GM18861 (cell line): Measurements from ENCODE around the gene GDNF.
"Not testable (repeated sequence)": the region's sequence is repeated elsewhere in the genome, so short reads cannot be mapped to it uniquely, and the experiment has no call there.

ENCODE experiments used
- ATAC-seq: cut with Tn5 transposase; IDR thresholded peaks from one replicate; pipeline ENCODE4 v1.9.1; 2021; ENCODE audit not compliant: unreplicated experiment

Gene GDNF, protein sequence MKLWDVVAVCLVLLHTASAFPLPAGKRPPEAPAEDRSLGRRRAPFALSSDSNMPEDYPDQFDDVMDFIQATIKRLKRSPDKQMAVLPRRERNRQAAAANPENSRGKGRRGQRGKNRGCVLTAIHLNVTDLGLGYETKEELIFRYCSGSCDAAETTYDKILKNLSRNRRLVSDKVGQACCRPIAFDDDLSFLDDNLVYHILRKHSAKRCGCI

DNA sequence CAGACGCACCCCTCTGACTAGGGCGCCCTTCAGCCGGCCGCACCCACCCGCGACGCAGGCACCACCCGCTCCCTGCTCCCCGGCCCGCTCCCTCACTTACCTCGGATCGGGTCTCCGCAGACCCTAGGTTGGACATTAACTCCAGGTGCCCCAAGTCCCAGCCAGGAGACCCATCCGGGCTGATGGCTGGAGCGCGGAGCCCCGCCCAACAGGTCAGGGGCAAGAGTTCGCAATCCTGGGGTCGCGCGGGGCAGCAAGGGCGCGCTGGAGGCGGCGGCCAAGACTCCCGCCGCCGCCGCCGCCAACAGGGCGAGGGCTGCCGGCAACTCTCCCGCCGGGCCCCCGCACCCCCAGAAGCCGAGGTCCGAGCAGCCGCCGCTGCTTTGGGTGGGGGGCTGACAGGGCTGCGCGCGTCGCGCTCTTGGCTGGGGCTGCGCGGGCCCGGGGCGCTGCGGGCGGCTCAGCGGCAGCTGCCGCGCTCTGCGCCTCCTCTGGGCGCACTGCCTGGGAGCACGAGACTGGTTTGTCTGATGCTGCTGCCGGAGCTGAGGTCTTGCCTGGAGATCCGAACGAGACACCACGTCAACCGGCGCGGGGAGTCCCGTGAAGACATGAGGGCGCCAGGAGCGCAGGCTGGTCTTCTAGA lies at the start of gene GDNF:
Gene GDNF (minus strand): TSS at position 635 of the 646 bp plus-strand sequence. CDS start 5,245 bp downstream, outside the sequence.
- no peak for ATAC-seq

DNA sequence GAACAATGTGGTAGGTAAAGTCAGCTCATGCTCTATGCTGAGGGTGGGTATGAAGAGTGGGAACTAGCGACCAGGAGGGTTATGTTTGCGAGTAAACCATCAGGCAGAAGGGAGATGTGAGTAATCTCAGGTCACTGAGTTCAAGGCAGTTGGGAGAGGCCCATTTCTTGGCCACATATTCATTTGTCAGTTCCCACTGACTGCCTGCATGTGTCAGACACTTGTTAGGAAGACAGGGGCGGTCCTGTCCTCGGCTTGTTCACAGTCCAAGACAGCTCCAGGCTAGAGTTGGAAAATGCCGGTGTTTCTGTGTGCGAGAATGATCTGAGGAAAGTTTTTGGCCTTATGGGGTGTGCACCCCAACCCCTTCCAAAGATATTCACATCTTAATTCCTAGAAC lies 48.6 kb upstream of the GDNF start:
- ATAC-seq: no peak

DNA sequence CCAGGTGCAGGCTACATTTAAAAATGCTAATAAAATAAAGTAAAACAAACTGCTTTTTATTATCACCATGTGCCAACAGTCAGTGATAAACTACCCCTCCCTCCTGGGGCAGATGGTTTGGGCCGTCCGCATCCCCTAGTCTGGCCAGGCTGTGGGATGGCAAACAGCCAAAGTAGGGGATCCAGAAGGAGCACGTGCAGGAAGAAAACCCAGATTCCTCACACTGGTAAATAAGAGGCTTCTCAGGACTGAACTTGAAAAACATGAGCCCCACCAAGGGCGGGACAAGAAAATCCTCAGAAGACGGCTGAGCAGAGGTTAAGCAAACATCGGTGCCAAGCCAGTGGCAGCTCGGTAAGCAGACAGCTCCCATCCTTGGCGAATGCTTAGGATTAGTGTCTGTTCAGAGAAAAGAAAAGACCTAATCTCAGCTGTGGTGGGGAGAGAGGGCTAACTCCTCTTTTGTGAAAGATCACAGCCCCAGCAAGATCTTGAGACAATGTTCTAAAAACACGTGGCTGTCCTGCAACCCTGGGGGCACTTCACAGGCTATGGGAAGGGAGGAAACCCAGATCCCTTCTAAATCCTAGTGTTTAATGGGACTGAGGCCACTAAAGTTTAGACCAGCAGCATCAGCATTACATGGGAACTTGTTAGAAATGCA lies 46.5 kb upstream of the GDNF start:
- no peak for ATAC-seq

GRCh38 chr5:37882636-37883035 lies 42.8 kb upstream of the GDNF start:
- no peak for ATAC-seq

GRCh38 chr5:37881359-37881758 lies 41.5 kb upstream of the GDNF start:
- ATAC-seq: peak; percentile 75

- no peak for ATAC-seq
Observed at GRCh38 chr5:37876943-37877342, 37.1 kb upstream of the GDNF start.

GRCh38 chr5:37876245-37876644 lies 36.4 kb upstream of the GDNF start:
- no peak for ATAC-seq

GRCh38 chr5:37875051-37875787 lies 35.4 kb upstream of the GDNF start:
- ATAC-seq: no peak

DNA sequence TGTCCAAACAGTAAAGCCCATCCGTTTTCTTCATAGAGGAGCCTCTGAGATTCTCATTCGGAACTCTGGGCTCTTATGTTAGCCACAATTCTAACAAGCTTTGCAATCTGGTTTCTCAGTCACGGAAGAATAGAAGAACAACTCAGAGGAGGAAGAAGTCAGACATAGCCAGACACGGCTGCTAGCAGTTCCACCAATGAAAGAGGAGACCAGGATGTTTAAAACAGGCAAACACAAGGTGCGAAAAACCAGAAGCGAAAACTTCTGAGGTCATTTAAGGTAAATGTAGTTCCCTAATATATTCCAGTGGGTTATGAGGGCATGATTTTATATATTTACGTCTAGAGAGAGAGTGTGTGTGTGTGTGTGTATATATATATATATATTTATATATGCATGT lies 34.1 kb upstream of the GDNF start:
- ATAC-seq: no peak

DNA sequence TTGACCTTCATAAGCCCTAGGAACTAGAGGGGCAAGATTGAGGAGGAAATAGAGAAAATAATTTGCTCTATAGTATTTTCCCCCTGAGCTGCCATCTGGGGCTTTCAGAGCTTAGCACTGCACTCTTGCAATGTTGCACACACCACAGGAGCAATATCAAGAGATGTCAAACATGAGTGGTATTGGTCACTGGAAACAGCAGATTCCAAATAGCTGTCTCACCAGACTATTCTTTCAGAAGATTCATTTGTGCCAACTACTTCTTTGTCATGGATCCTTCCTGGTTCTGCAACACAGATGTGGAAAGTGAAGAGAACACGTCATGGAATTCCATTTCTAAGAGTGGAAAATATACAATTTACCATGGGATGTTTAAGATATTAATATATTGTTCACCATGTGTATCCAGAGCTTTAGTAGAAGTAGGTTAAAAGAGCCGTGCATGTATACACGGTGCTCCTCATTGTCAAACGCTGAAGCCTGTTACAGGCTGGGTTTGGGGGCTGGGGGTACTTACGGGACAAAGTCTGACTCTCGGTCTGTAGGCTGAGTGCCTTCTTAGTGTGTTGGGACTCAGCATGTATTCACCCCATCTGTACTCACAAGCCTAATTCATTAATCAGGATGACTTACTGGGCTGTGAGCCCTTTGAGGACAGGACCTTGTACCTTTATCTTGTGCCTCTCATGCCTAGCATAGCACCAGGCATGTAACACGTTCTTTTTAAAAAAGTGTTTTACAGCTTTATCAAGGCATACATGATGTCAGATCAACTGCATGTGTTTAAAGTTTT lies 31.4 kb upstream of the GDNF start:
- no peak for ATAC-seq

DNA sequence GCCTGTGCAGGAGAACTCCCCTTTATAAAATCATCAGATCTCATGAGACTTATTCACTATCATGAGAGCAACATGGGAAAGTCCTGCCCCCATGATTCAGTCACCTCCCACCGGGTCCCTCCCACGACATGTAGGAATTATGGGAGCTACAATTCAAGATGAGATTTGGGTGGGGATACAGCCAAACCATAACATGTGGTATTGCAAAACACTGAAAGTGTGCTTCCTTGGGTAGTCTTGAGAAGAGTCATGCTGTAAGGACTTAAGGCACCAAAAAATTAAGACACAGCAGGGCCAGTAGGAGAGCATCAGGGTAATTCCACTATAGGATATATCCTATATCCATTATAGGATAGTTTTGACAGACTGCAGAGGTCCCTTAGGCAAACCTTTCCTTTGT lies 29.4 kb upstream of the GDNF start:
- no peak for ATAC-seq

DNA sequence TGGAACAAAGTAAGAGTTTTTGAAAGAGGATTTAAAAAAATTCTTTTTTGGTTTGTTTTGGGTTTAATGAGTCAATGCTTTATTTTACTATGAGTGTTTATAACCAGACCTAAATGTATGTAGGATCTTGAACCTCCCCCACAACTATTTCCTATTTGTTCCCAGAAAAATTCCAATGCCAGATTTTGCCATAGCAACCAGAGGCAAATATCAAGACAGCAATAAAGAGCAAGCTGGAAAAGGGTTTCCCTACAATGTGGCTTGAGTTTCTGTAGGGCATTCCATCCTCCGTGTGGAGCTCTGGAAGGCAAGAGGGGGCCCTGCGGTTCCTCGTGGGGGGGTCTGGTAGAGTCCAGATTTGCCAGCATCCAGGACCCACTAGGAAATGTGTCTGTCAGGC lies 27.8 kb upstream of the GDNF start:
- no peak for ATAC-seq

DNA sequence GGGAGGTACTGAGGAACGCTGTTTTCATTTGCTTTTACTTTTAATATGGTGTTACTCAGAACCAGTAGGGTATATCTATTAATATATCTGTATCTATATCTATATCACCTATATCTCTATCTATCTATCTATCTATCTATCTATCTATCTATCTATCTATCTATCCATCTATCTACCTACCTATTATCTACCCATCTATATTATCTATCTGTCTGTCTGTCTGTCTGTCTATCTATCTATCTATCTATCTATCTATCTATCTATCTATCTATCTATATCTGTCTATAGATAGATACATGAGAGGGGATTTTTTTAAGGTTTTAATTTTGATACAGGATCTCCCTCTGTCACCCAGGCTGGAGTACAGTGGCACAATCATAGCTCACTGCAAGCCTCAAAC lies 23.1 kb upstream of the GDNF start:
- ATAC-seq: not testable (repeated sequence)

DNA sequence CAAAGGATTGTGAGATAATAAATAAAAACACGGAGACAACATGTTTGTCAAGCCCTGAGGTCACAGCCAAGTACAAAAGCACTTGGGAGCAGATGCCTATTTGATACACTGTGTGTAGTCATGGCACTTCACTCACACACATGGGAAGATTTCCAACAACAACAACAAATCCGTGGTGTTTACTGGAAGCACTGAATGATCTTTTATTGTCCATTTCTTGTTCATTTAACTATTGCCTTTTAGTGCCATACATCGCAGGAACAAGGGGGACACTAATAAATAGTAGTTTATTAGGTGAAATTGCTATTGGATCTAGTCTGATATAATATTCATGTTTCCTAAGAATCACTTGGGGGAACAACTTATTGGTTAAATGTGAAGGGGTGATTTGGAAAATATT lies 20.4 kb upstream of the GDNF start:
- no peak for ATAC-seq

DNA sequence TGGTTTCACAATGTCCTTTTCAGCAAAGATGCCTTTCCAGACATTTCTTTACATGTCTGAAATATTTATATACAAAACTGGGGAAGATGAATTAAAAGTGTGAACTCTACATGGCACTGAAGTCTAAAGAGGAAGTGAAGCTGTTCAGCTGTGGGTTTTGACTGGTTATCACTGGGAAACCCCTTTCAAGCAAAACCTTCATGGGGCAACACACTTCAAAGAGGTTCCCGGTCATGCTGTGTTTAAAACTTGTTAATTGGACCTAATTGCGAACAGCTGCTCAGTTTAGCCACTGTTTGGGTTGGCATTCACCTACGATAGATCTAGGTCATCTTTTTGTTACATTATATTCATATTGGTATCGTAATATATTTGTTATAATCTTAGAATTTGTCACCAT lies 20.0 kb upstream of the GDNF start:
- peak; percentile 97 for ATAC-seq

GRCh38 chr5:37858250-37858649 lies 18.4 kb upstream of the GDNF start:
- ATAC-seq: no peak

GRCh38 chr5:37857696-37858095 lies 17.9 kb upstream of the GDNF start:
- ATAC-seq: no peak

GRCh38 chr5:37855438-37855837 lies 15.6 kb upstream of the GDNF start:
- no peak for ATAC-seq

GRCh38 chr5:37851305-37851704 lies 11.5 kb upstream of the GDNF start:
- no peak for ATAC-seq

DNA sequence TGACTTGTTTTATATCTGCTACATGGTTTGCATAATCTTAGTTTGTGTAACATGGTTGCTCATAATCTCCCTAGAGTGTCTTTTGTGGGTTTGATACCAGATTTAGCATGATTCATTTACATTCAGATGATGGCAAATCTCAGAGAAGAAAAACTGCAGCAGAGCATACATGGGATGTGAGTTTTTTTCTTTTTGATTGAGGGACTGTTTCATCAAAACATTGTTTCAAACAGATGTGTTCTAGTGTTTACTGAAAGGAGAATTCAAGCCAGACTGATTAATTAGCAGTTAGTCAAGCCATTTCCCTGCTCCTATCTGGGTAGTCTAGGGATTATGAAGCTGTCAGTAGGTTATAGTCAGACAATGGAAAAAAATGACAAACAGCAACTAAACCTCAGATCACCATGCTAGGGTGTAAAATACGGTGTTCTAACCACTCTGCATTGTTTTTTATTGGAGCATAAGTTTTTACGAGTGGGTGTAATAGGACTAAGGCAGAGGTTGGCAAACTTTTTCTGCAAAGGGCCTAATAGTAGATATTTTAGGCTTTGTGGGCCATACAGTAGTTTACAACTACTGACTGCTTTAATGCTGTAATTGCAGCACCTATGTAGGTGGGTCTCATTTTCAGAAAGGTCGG lies 10.5 kb upstream of the GDNF start:
- ATAC-seq: no peak
